GM23338 (cell line): Measurements from ENCODE around the gene BCHE. TPM values are rescaled to one million over a fixed set of nuclear protein-coding genes. Genes with fewer than 3 reads are reported as not detected.

Source experiments
- ATAC-seq: fragments of 200-7000 bp; cut with Tn5 transposase; 3 replicates; pipeline ENCODE4 v1.9.1; 2020
- DNase-seq: peaks from one replicate; pipeline ENCODE4 v3.0.0-alpha.2; 2015; ENCODE audit warnings: low spot score
- H2AFZ ChIP-seq: fragments of 200-600 bp; sonication (generic); 2 replicates; pipeline ENCODE4 v1.8.0; 2016; ENCODE audit warnings: antibody characterized with exemption, mild to moderate bottlenecking, moderate library complexity
- H3F3A ChIP-seq: fragments of 200-600 bp; sonication (generic); replicated peaks from 2 replicates; pipeline ENCODE4 v1.8.0; 2017; ENCODE audit warnings: antibody characterized with exemption, mixed run types, low read depth
- H3K27ac ChIP-seq: fragments of 200-600 bp; sonication (generic); 2 replicates; pipeline ENCODE4 v1.6.1; 2016; ENCODE audit warnings: low read depth
- H3K27me3 ChIP-seq: fragments of 200-600 bp; sonication (generic); 2 replicates; pipeline ENCODE4 v1.8.0; 2016; ENCODE audit warnings: mild to moderate bottlenecking, mixed run types, moderate library complexity; ENCODE audit not compliant: insufficient read depth
- H3K36me3 ChIP-seq: fragments of 200-600 bp; sonication (generic); 2 replicates; pipeline ENCODE4 v1.8.0; 2016; ENCODE audit warnings: mild to moderate bottlenecking; ENCODE audit not compliant: insufficient read depth
- H3K4me1 ChIP-seq: fragments of 200-600 bp; sonication (generic); 2 replicates; pipeline ENCODE4 v1.8.0; 2016; ENCODE audit warnings: mild to moderate bottlenecking, moderate library complexity; ENCODE audit not compliant: insufficient read depth
- H3K4me2 ChIP-seq: fragments of 200-600 bp; sonication (generic); 2 replicates; pipeline ENCODE4 v1.7.1; 2017; ENCODE audit warnings: mixed run types
- H3K4me3 ChIP-seq: fragments of 200-600 bp; sonication (generic); 2 replicates; pipeline ENCODE4 v1.6.1; 2016; ENCODE audit warnings: mixed run types
- H3K79me2 ChIP-seq: fragments of 200-600 bp; sonication (generic); replicated peaks from 2 replicates; pipeline ENCODE4 v1.8.0; 2017; ENCODE audit warnings: mild to moderate bottlenecking; ENCODE audit not compliant: insufficient read depth
- H3K9me2 ChIP-seq: fragments of 200-600 bp; sonication (generic); 2 replicates; pipeline ENCODE4 v1.8.0; 2017; ENCODE audit not compliant: insufficient read depth
- H4K20me1 ChIP-seq: fragments of 200-600 bp; sonication (generic); replicated peaks from 2 replicates; pipeline ENCODE4 v1.8.0; 2017; ENCODE audit warnings: mild to moderate bottlenecking; ENCODE audit not compliant: insufficient read depth
- H3K27ac Mint-ChIP-seq: 2 replicates; pipeline ENCODE4 v1.8.0; 2020; ENCODE audit warnings: inconsistent platforms, mild to moderate bottlenecking, moderate library complexity, mixed read lengths
- H3K27me3 Mint-ChIP-seq: 3 replicates; pipeline ENCODE4 v1.8.0; 2022; ENCODE audit warnings: low read depth, mild to moderate bottlenecking, moderate library complexity, mixed read lengths, inconsistent platforms; ENCODE audit not compliant: insufficient read depth, poor library complexity
- H3K36me3 Mint-ChIP-seq: 3 replicates; pipeline ENCODE4 v1.8.0; 2021; ENCODE audit warnings: low read depth, mild to moderate bottlenecking, inconsistent platforms, moderate library complexity, mixed read lengths
- H3K4me1 Mint-ChIP-seq: 3 replicates; pipeline ENCODE4 v1.8.0; 2020; ENCODE audit warnings: mild to moderate bottlenecking, inconsistent platforms, mixed read lengths
- H3K4me3 Mint-ChIP-seq: 3 replicates; pipeline ENCODE4 v1.8.0; 2021; ENCODE audit warnings: moderate library complexity, mild to moderate bottlenecking, inconsistent platforms, mixed read lengths
- H3K9me3 Mint-ChIP-seq: 3 replicates; pipeline ENCODE4 v1.8.0; 2020; ENCODE audit warnings: moderate library complexity, mild to moderate bottlenecking, inconsistent platforms, mixed read lengths
- CREB1 ChIP-seq: fragments of 250-450 bp; sonication (Bioruptor Pico); IDR thresholded peaks from 2 replicates; pipeline ENCODE4 v1.5.0; 2020; ENCODE audit warnings: low read depth, mild to moderate bottlenecking, moderate library complexity
- EZH2 ChIP-seq: fragments of 200-600 bp; sonication (generic); IDR thresholded peaks from one replicate; pipeline ENCODE4 v1.8.0; 2017; ENCODE audit warnings: antibody characterized with exemption, mild to moderate bottlenecking, low read depth; ENCODE audit not compliant: unreplicated experiment
- EZH2phosphoT487 ChIP-seq: fragments of 200-600 bp; sonication (generic); IDR thresholded peaks from one replicate; pipeline ENCODE4 v1.8.1; 2018; ENCODE audit warnings: antibody characterized with exemption; ENCODE audit not compliant: unreplicated experiment
- JUNB ChIP-seq: IDR thresholded peaks from one replicate; pipeline ENCODE4 v1.6.1; 2016; ENCODE audit warnings: antibody characterized with exemption; ENCODE audit not compliant: unreplicated experiment
- NANOG ChIP-seq: IDR thresholded peaks from 2 replicates; pipeline ENCODE4 v1.6.1; 2016; ENCODE audit warnings: antibody characterized with exemption, borderline replicate concordance
- POLR2AphosphoS5 ChIP-seq: IDR thresholded peaks from 2 replicates; pipeline ENCODE4 v1.6.1; 2016; ENCODE audit warnings: antibody characterized with exemption, low read depth
- STAT1 ChIP-seq: IDR thresholded peaks from one replicate; pipeline ENCODE4 v1.6.1; 2016; ENCODE audit warnings: antibody characterized with exemption; ENCODE audit not compliant: unreplicated experiment
- ZNF114 ChIP-seq: fragments of 250-450 bp; sonication (Bioruptor Pico); IDR thresholded peaks from 2 replicates; pipeline ENCODE4 v1.5.0; 2020; ENCODE audit warnings: mild to moderate bottlenecking, moderate library complexity
- ZNF331 ChIP-seq: fragments of 250-450 bp; sonication (Bioruptor Pico); IDR thresholded peaks from 2 replicates; pipeline ENCODE4 v1.5.0; 2020; ENCODE audit warnings: low read depth, mild to moderate bottlenecking, moderate library complexity
- polyA plus RNA-seq: library from polyadenylated mRNA; unstranded; fragments of >200 nt; fragmentation: Nextera tagmentation; extraction: Ambion mirVana; gene quantifications from 2 replicates; pipeline ENCODE4 v1.2.1, GENCODE V29; 2016
- total RNA-seq: library from RNA; depleted of rRNA; stranded (reverse); fragments of >200 nt; shearing (Covaris generic); gene quantifications from 2 replicates; pipeline ENCODE4 v1.2.3, GENCODE V29; 2014
- TF ChIP-seq, protein P1 (sequence below): fragments of 250-450 bp; sonication (Bioruptor Pico); IDR thresholded peaks from 2 replicates; pipeline ENCODE4 v1.5.0; 2020; ENCODE audit warnings: mild to moderate bottlenecking, moderate library complexity

BCHE gene
- total and polyA plus RNA-seq, 2 experiments from 2014 or later = 0.73 to 1.1 TPM

DNA sequence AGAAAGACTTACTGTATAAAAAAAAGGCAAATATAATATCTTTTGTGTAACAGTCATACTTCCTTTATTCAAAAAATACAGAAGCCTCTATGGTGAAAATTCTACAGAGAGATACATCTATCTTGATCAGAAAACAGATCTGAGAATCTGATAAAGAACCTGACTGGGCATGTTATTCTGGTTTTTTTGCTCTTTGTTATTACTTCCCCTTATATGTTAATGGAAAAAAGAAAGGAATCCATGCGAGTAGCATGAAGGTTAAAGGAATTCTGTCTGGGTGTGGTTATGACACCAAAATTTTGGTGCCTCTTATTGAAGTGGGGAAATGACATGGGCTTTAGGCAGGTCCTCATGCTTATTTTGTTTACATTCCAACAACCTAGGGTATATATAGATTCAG, 81.7 kb downstream of the BCHE start (continued):
- TF ChIP-seq, protein P1, sequence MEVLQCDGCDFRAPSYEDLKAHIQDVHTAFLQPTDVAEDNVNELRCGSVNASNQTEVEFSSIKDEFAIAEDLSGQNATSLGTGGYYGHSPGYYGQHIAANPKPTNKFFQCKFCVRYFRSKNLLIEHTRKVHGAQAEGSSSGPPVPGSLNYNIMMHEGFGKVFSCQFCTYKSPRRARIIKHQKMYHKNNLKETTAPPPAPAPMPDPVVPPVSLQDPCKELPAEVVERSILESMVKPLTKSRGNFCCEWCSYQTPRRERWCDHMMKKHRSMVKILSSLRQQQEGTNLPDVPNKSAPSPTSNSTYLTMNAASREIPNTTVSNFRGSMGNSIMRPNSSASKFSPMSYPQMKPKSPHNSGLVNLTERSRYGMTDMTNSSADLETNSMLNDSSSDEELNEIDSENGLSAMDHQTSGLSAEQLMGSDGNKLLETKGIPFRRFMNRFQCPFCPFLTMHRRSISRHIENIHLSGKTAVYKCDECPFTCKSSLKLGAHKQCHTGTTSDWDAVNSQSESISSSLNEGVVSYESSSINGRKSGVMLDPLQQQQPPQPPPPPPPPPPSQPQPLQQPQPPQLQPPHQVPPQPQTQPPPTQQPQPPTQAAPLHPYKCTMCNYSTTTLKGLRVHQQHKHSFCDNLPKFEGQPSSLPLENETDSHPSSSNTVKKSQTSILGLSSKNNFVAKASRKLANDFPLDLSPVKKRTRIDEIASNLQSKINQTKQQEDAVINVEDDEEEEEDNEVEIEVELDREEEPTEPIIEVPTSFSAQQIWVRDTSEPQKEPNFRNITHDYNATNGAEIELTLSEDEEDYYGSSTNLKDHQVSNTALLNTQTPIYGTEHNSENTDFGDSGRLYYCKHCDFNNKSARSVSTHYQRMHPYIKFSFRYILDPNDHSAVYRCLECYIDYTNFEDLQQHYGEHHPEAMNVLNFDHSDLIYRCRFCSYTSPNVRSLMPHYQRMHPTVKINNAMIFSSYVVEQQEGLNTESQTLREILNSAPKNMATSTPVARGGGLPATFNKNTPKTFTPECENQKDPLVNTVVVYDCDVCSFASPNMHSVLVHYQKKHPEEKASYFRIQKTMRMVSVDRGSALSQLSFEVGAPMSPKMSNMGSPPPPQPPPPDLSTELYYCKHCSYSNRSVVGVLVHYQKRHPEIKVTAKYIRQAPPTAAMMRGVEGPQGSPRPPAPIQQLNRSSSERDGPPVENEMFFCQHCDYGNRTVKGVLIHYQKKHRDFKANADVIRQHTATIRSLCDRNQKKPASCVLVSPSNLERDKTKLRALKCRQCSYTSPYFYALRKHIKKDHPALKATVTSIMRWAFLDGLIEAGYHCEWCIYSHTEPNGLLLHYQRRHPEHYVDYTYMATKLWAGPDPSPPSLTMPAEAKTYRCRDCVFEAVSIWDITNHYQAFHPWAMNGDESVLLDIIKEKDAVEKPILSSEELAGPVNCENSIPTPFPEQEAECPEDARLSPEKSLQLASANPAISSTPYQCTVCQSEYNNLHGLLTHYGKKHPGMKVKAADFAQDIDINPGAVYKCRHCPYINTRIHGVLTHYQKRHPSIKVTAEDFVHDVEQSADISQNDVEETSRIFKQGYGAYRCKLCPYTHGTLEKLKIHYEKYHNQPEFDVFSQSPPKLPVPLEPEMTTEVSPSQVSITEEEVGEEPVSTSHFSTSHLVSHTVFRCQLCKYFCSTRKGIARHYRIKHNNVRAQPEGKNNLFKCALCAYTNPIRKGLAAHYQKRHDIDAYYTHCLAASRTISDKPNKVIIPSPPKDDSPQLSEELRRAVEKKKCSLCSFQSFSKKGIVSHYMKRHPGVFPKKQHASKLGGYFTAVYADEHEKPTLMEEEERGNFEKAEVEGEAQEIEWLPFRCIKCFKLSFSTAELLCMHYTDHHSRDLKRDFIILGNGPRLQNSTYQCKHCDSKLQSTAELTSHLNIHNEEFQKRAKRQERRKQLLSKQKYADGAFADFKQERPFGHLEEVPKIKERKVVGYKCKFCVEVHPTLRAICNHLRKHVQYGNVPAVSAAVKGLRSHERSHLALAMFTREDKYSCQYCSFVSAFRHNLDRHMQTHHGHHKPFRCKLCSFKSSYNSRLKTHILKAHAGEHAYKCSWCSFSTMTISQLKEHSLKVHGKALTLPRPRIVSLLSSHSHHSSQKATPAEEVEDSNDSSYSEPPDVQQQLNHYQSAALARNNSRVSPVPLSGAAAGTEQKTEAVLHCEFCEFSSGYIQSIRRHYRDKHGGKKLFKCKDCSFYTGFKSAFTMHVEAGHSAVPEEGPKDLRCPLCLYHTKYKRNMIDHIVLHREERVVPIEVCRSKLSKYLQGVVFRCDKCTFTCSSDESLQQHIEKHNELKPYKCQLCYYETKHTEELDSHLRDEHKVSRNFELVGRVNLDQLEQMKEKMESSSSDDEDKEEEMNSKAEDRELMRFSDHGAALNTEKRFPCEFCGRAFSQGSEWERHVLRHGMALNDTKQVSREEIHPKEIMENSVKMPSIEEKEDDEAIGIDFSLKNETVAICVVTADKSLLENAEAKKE = no peak
- TF ChIP-seq JUNB = no peak
- no peak for TF ChIP-seq STAT1
- TF ChIP-seq CREB1 (CRISPR knock-in tag) = no peak
- no peak for TF ChIP-seq NANOG
- TF ChIP-seq EZH2phosphoT487 = no peak
- TF ChIP-seq ZNF331 = no peak

DNA sequence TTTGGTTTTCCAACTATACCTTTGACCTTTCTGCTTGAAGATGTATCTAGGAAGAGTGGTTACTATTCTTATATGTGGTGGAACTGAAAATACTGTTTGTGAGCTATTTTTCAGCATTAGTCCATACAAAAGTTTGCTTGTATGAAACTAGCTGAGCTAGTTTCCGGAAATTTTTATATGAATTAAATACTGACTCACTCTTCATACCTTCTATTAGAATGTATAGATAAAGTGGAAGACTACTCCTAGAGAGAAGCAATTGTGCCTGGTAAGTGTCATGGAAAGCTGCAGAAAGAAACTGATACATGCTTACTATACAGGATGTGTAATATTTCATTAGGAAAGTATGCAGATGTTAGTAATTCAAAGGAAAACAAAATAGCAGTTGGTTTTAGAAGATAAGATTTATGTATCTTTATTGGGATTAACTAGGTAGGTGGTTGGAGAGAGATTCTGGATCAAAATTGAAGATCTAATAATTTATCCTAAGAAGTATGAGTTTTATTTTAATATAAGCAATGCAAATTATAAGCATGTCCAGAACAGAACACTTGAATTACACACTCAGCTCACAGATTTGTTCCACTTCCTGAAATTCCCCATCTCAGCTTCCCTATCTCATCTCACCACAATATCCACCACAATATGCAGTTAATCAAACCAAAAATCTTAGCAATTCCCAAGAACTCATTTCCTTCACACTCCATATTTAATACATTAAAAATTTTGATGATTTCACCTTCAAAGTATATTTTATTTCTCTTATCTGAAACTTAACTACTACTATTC, 82.8 kb downstream of the BCHE start:
- H3K9me2 ChIP-seq = no peaks in the 10 kb centered on the region
- peaks cover 10% of the 10 kb centered on the region; the same call in 2 of the 3 replicates for H3K4me1 Mint-ChIP-seq
- H3K9me3 Mint-ChIP-seq = peaks cover 4% of the 10 kb centered on the region; the same call in 1 of the 3 replicates
- DNase-seq (no peak), ATAC-seq (no peak)
- H4K20me1 ChIP-seq = no peaks in the 10 kb centered on the region
- H3K36me3 ChIP-seq = no peaks in the 10 kb centered on the region
- no peaks in the 10 kb centered on the region for H3K79me2 ChIP-seq
- H3K27ac Mint-ChIP-seq = no peak overlapping the region
- no peaks in the 10 kb centered on the region for H3K36me3 Mint-ChIP-seq
- H3K27me3 ChIP-seq = no peaks in the 10 kb centered on the region
- no peaks in the 10 kb centered on the region for H3K27me3 Mint-ChIP-seq
- no peak overlapping the region for H2AFZ ChIP-seq
- no peak overlapping the region for H3K27ac ChIP-seq
- H3K4me3 Mint-ChIP-seq = no peak overlapping the region
- H3K4me1 ChIP-seq = peaks cover 8% of the 10 kb centered on the region; the same call in 1 of the 2 replicates
- H3F3A ChIP-seq = no peaks in the 10 kb centered on the region
- no peak overlapping the region for H3K4me2 ChIP-seq
- H3K4me3 ChIP-seq = no peak overlapping the region
- TF ChIP-seq POLR2AphosphoS5 (no peak), JUNB (no peak), EZH2 (no peak), ZNF114 (CRISPR knock-in tag) (no peak), CREB1 (CRISPR knock-in tag) (no peak)
- TF ChIP-seq, protein P1 = no peak
